Measurements from ENCODE around the gene CLSTN1. TPM values are rescaled to one million over a fixed set of nuclear protein-coding genes. Genes with fewer than 3 reads are reported as not detected.

The CLSTN1 gene
- total and polyA plus RNA-seq, 2 of the 8 experiments (the other 6 are each of a cell fraction or from before 2014, with no cell fraction given): 34.2 to 97.4 TPM

DNA sequence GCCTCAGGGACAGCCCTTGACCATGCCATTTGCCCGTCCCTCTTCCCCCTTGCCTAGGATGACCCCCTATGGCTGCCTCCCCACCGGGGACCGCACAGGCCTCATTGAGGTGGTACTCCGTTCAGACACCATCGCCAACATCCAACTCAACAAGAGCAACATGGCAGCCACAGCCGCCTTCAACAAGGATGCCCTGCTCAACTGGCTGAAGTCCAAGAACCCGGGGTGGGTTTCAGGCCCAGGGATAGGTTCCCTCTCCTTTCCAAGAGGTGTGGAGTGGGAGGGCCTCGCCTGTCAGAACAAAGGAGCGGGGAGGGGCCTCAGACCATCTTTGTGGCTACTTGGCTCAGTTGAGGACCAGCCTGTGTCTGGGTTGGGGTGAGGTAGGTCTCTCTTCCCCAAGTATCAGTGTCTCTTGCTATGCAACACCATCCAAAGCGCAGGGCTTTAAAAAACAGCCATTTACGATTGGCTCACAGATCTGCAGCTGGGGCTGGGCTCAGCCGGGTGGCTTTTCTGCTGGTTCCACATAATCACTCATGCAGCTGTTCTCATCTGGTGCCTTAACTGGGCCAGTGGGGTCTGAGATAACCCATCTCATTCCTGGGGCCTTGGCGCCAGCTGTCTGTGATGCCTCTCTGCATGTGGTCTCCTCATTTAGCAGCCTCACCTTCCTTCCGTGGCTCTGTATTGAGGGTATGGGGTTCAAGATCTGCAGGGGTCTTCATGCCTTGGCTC, 100.5 kb downstream of the CLSTN1 start (continued):
- no peak for TF ChIP-seq RNF2 (IDR thresholded peaks at IDR 0.05; ENCODE audit: borderline replicate concordance, low read depth, low read length, missing control alignments, poor library complexity, severe bottlenecking)

All from H1 (cell line).